Osteoblast (primary cell): ENCODE data around the gene MED13L. TPM values are rescaled to one million over a fixed set of nuclear protein-coding genes. Genes with fewer than 3 reads are reported as not detected.

ENCODE experiments used
- DNase-seq: peaks from one replicate; pipeline ENCODE4 v3.0.0; 2011; ENCODE audit warnings: low spot score, mixed read lengths; ENCODE audit not compliant: insufficient read length; ENCODE audit errors: missing footprints
- H2AFZ ChIP-seq: 2 replicates; pipeline ENCODE4 v1.6.0; 2011; ENCODE audit warnings: mild to moderate bottlenecking, low read length
- H3K27ac ChIP-seq: 2 replicates; pipeline ENCODE4 v1.5.1; 2011; ENCODE audit warnings: mild to moderate bottlenecking, low read depth, low read length, moderate library complexity
- H3K27me3 ChIP-seq: 2 replicates; pipeline ENCODE4 v1.6.0; 2012; ENCODE audit warnings: mild to moderate bottlenecking, control low read depth, inconsistent platforms, low read length, moderate library complexity; ENCODE audit not compliant: insufficient read depth
- H3K36me3 ChIP-seq: 2 replicates; pipeline ENCODE4 v1.5.1; 2011; ENCODE audit warnings: mild to moderate bottlenecking, low read length, control low read depth, moderate library complexity; ENCODE audit not compliant: insufficient read depth
- H3K4me1 ChIP-seq: 2 replicates; pipeline ENCODE4 v1.5.1; 2011; ENCODE audit warnings: mild to moderate bottlenecking, low read length, control low read depth, moderate library complexity; ENCODE audit not compliant: insufficient read depth
- H3K4me2 ChIP-seq: 2 replicates; pipeline ENCODE4 v1.6.0; 2011; ENCODE audit warnings: mild to moderate bottlenecking, low read length; ENCODE audit not compliant: insufficient read depth
- H3K4me3 ChIP-seq: fragments of 200-600 bp; sonication (generic); 3 replicates; pipeline ENCODE4 v1.5.1; 2012; ENCODE audit warnings: mild to moderate bottlenecking, low read length, inconsistent platforms; ENCODE audit not compliant: insufficient read depth
- H3K79me2 ChIP-seq: 2 replicates; pipeline ENCODE4 v1.6.0; 2012; ENCODE audit warnings: mild to moderate bottlenecking, low read length, control low read depth, inconsistent platforms; ENCODE audit not compliant: insufficient read depth
- H3K9me3 ChIP-seq: 2 replicates; pipeline ENCODE4 v1.5.1; 2011; ENCODE audit warnings: low read depth, low read length, control low read depth
- H4K20me1 ChIP-seq: 2 replicates; pipeline ENCODE4 v1.6.0; 2012; ENCODE audit warnings: mild to moderate bottlenecking, low read length, control low read depth; ENCODE audit not compliant: insufficient read depth
- total RNA-seq: library from RNA; depleted of rRNA; stranded (reverse); fragments of >200 nt; gene quantifications from 2 replicates; pipeline ENCODE4 v1.2.3, GENCODE V29; 2012
- TF ChIP-seq, protein P1 (sequence below): IDR thresholded peaks from 2 replicates; pipeline ENCODE4 v1.5.1; 2011; ENCODE audit warnings: mild to moderate bottlenecking, low read depth, low read length, moderate library complexity; ENCODE audit errors: extremely low read depth

MED13L gene
- total RNA-seq, 1 donor: 359 TPM

DNA sequence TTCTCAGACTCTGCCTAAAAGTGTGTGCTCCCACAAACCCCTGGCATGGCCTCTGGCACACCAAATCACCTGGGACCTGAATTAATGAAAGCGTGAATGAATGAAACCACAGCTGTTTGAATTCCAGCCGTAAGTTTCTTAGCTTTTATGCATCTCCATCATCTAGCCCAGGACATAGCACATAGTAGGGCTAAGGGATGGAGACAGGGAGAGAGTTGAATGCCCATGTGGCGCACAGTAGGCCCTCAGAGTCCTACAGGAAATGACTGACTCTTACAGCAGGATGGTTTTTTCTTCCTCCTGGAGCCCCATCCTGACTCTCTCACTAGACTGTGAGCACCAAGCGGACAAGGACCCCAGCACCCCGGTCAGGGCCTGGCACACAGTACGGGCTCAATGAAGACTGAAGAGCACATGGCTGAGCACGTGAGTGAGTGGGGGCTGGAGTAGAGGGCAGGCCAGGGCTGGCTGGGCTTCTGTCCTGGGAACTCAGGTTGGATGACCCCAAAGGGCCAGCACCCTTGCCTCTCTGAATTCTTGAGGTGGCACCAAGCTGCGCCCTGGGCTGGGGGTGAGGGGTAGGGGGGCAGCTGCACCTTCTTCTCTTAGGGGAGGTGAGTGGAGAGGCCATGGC, 351.3 kb downstream of the MED13L start:
- no peaks in the 10 kb centered on the region for H3K36me3 ChIP-seq
- no peak overlapping the region for H3K4me3 ChIP-seq
- H3K9me3 ChIP-seq: peaks cover 6% of the 10 kb centered on the region
- H3K27ac ChIP-seq: no peak overlapping the region
- H3K4me2 ChIP-seq: no peak overlapping the region
- no peaks in the 10 kb centered on the region for H3K4me1 ChIP-seq
- no peak for DNase-seq
- H2AFZ ChIP-seq: no peak overlapping the region
- peaks cover 6% of the 10 kb centered on the region for H3K27me3 ChIP-seq
- no peaks in the 10 kb centered on the region for H3K79me2 ChIP-seq
- H4K20me1 ChIP-seq: no peaks in the 10 kb centered on the region
- TF ChIP-seq, protein P1, sequence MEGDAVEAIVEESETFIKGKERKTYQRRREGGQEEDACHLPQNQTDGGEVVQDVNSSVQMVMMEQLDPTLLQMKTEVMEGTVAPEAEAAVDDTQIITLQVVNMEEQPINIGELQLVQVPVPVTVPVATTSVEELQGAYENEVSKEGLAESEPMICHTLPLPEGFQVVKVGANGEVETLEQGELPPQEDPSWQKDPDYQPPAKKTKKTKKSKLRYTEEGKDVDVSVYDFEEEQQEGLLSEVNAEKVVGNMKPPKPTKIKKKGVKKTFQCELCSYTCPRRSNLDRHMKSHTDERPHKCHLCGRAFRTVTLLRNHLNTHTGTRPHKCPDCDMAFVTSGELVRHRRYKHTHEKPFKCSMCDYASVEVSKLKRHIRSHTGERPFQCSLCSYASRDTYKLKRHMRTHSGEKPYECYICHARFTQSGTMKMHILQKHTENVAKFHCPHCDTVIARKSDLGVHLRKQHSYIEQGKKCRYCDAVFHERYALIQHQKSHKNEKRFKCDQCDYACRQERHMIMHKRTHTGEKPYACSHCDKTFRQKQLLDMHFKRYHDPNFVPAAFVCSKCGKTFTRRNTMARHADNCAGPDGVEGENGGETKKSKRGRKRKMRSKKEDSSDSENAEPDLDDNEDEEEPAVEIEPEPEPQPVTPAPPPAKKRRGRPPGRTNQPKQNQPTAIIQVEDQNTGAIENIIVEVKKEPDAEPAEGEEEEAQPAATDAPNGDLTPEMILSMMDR: no peak

DNA sequence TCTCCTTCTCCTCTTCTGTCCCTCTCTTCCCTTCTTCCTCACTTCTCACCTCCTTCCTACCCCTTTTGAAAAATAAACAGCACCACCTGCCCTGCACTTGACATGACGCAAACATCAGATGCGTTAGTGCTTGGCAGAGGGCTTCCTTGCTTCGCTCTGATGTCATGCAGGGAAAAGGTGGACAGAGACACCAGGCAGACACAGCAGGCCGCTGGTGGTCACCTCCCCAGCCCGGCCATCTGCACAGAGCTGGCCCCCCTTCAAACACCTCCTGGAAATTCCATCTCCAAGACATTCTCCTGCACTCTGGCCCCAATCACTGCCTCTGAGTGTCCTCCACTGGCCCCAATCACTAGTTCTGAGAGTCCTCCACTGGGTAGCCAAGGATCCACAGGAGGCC, 353.6 kb downstream of the MED13L start:
- Histone ChIP-seq H3K36me3 (no peaks in the 10 kb centered on the region), H3K4me2 (no peak overlapping the region), H4K20me1 (no peaks in the 10 kb centered on the region), H3K4me1 (no peaks in the 10 kb centered on the region), H3K27ac (no peak overlapping the region), H3K9me3 (peaks cover 6% of the 10 kb centered on the region), H3K79me2 (no peaks in the 10 kb centered on the region), H3K4me3 (no peak overlapping the region), H2AFZ (no peak overlapping the region), H3K27me3 (no peaks in the 10 kb centered on the region)
- TF ChIP-seq, protein P1: no peak
- no peak for DNase-seq

DNA sequence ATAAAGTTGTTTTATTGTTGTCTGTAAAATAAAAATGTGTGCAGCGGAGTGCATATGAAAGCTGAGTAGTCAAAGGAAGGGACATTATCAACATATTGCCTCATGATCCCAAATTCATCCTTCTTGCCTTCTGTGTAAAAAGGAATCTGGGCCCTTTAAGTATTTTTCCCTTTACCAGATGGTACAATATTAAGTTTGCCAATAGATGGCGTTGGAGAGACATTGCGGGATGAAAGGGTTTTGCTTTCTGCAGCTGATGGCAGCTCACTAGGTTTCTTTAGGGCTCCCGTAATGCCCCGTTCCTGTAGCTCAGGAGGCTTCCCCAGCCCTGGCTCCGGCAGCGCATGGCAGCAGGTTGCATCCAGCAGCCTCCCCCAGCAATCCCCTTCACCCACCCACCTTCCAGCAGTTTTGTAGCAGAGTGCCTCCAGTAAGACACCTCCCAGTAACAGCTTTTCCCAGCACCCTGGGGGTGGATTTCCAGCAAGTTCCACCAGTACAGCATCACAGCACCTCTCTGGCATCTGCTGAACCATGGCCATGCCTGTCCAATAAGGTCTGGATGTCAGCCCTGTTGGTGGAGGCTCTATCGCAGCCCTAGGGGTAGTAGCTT, 354.4 kb downstream of the MED13L start:
- TF ChIP-seq, protein P1: peak; percentile 16
- no peaks in the 10 kb centered on the region for H3K4me1 ChIP-seq
- H3K27me3 ChIP-seq: no peaks in the 10 kb centered on the region
- no peak overlapping the region for H3K4me3 ChIP-seq
- no peaks in the 10 kb centered on the region for H3K79me2 ChIP-seq
- H3K27ac ChIP-seq: no peak overlapping the region
- H2AFZ ChIP-seq: no peak overlapping the region
- H3K36me3 ChIP-seq: no peaks in the 10 kb centered on the region
- H3K4me2 ChIP-seq: no peak overlapping the region
- DNase-seq: no peak
- H4K20me1 ChIP-seq: no peaks in the 10 kb centered on the region
- peaks cover 6% of the 10 kb centered on the region for H3K9me3 ChIP-seq

DNA sequence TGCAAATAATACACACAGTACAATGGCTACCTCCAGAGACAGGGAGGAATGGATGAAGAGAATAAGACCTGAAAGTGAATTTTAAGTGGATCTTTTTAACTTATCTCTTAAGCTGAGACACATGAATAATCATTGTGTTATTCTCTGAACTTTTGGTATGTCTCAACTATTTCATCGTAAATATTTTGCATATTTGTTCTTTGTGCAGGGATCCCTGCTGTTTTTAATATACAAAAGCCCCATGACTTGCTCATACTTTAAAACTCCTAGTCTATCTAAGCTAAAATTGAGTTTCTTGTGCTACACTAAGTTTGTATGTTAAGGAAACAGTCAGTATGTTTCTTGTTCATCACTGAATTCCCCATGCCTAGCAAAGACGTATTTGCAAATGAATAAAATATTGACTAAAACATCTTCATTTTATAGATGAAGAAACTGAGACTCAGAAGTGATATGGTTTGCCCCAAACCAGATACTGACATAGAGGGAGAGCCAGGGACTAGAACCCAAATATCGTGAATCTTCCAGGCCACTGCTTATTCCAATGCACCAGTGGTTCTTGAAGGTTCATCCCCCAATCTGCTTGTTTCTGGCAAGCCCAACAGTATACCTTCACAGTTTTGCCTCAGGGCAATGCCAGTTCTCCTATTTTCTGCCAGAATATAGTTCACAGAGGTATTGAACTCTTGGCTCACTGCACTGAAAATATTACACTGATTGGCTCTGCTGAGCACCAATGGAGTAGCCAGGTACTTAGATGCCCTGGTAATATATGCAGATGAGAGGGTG, 356.9 kb downstream of the MED13L start:
- Histone ChIP-seq H4K20me1 (no peaks in the 10 kb centered on the region), H3K36me3 (no peaks in the 10 kb centered on the region), H3K4me2 (no peak overlapping the region), H3K4me1 (no peaks in the 10 kb centered on the region), H3K27ac (no peak overlapping the region), H3K27me3 (peaks cover 2% of the 10 kb centered on the region), H3K79me2 (no peaks in the 10 kb centered on the region), H3K9me3 (peaks cover 6% of the 10 kb centered on the region), H2AFZ (no peak overlapping the region), H3K4me3 (no peak overlapping the region)
- TF ChIP-seq, protein P1: no peak
- no peak for DNase-seq
